ENCODE measurements around the gene ZNF43.
"Not testable (repeated sequence)": the region's sequence is repeated elsewhere in the genome, so short reads cannot be mapped to it uniquely, and the experiment has no call there.

Gene ZNF43

GRCh38 chr19:21839976-21840375 lies 4.0 kb upstream of the ZNF43 start:
- no peak for DNase-seq (ENCODE audit: low read depth)
- no peak overlapping the region for H3K4me3 ChIP-seq (ENCODE audit: low read depth, low read length)
- TF ChIP-seq CTCF (conservative IDR thresholded peaks at IDR 0.05; ENCODE audit: low read depth, low read length) = no peak

GRCh38 chr19:21838646-21839045 lies 2.7 kb upstream of the ZNF43 start:
- DNase-seq (ENCODE audit: low read depth) = peak; percentile 54
- H3K4me3 ChIP-seq (ENCODE audit: low read depth, low read length) = no peak overlapping the region
- TF ChIP-seq CTCF (conservative IDR thresholded peaks at IDR 0.05; ENCODE audit: low read depth, low read length) = no peak

GRCh38 chr19:21835429-21835809 lies 563 bp downstream of the ZNF43 start:
- no peak for TF ChIP-seq CTCF (conservative IDR thresholded peaks at IDR 0.05; ENCODE audit: low read depth, low read length)
- DNase-seq (ENCODE audit: low read depth) = no peak
- H3K4me3 ChIP-seq (ENCODE audit: low read depth, low read length) = peak overlapping the region; percentile 85

- no peak for DNase-seq (ENCODE audit: low read depth)
- no peak overlapping the region for H3K4me3 ChIP-seq (ENCODE audit: low read depth, low read length)
- no peak for TF ChIP-seq CTCF (conservative IDR thresholded peaks at IDR 0.05; ENCODE audit: low read depth, low read length)
These were observed 2.2 kb downstream of the ZNF43 start for GRCh38 chr19:21833733-21834132.

- H3K4me3 ChIP-seq (ENCODE audit: low read depth, low read length) = no peak overlapping the region
- DNase-seq (ENCODE audit: low read depth) = peak; percentile 30
- no peak for TF ChIP-seq CTCF (conservative IDR thresholded peaks at IDR 0.05; ENCODE audit: low read depth, low read length)
These were observed 11.3 kb downstream of the ZNF43 start for GRCh38 chr19:21824679-21825078.

GRCh38 chr19:21823224-21823623 lies 12.8 kb downstream of the ZNF43 start:
- no peak for DNase-seq (ENCODE audit: low read depth)
- TF ChIP-seq CTCF (conservative IDR thresholded peaks at IDR 0.05; ENCODE audit: low read depth, low read length) = no peak
- H3K4me3 ChIP-seq (ENCODE audit: low read depth, low read length) = no peak overlapping the region

- DNase-seq (ENCODE audit: low read depth) = no peak
These were observed 23.5 kb downstream of the ZNF43 start for GRCh38 chr19:21812448-21812847.

GRCh38 chr19:21808400-21809000 lies 27.5 kb downstream of the ZNF43 start:
- not testable (repeated sequence) for H3K4me3 ChIP-seq (ENCODE audit: low read depth, low read length)

More at GRCh38 chr19:21812448-21812847, 23.5 kb downstream of the ZNF43 start:
- TF ChIP-seq CTCF (conservative IDR thresholded peaks at IDR 0.05; ENCODE audit: low read depth, low read length) = no peak
- H3K4me3 ChIP-seq (ENCODE audit: low read depth, low read length) = no peak overlapping the region

More at GRCh38 chr19:21808400-21809000, 27.5 kb downstream of the ZNF43 start:
- not testable (repeated sequence) for DNase-seq (ENCODE audit: low read depth)

All from choroid plexus epithelial cell (primary cell).